IMR-90 (cell line): ENCODE results near the gene FARS2. TPM values are rescaled to one million over a fixed set of nuclear protein-coding genes. Genes with fewer than 3 reads are reported as not detected.

Experiments
- ATAC-seq: fragments of 200-7000 bp; cut with Tn5 transposase; 2 replicates; pipeline ENCODE4 v1.9.1; 2020; ENCODE audit warnings: low read depth, mild to moderate bottlenecking, moderate library complexity
- BruUV-seq: library from RNA; stranded (reverse); fragments of 400-500 nt; replicated peaks from 2 replicates; lab custom pipeline; 2021; lab: Mats Ljungman, UMichigan
- CTCF ChIA-PET: fragments of 300-600 bp; formaldehyde crosslinking; extraction: SDS; loops from one replicate; lab custom pipeline; 2021; ENCODE audit warnings: antibody characterized with exemption; lab: Yijun Ruan, JAX
- POLR2A ChIA-PET: fragments of 300-600 bp; sonication (Branson Sonifier 250); formaldehyde crosslinking; loops from one replicate; lab custom pipeline; 2022; ENCODE audit warnings: antibody characterized with exemption; ENCODE audit not compliant: unreplicated experiment; lab: Charles Lee
- DNase-seq: peaks from one replicate; pipeline ENCODE4 v3.0.0; 2013
- H2AFZ ChIP-seq: replicated peaks from 2 replicates; pipeline ENCODE3; 2013; ENCODE audit warnings: low read length, mild to moderate bottlenecking; ENCODE audit not compliant: poor library complexity
- H2AK5ac ChIP-seq: 2 replicates; pipeline ENCODE4 v1.6.1; 2013; ENCODE audit warnings: low read depth, low read length, inconsistent platforms
- H2AK9ac ChIP-seq: replicated peaks from 2 replicates; pipeline ENCODE3; 2013; ENCODE audit warnings: mild to moderate bottlenecking, low read depth, low read length, moderate library complexity; ENCODE audit not compliant: poor library complexity
- H2BK120ac ChIP-seq: 2 replicates; pipeline ENCODE4 v1.6.1; 2013; ENCODE audit warnings: low read depth, low read length, inconsistent platforms
- H2BK15ac ChIP-seq: 3 replicates; pipeline ENCODE4 v1.6.1; 2013; ENCODE audit warnings: low read depth, low read length, inconsistent platforms
- H2BK20ac ChIP-seq: 2 replicates; pipeline ENCODE4 v1.6.1; 2013; ENCODE audit warnings: low read depth, mild to moderate bottlenecking, inconsistent platforms, low read length, moderate library complexity
- H2BK5ac ChIP-seq: 2 replicates; pipeline ENCODE4 v1.6.1; 2013; ENCODE audit warnings: mild to moderate bottlenecking, low read depth, low read length, inconsistent platforms; ENCODE audit not compliant: poor library complexity, severe bottlenecking
- H3K14ac ChIP-seq: replicated peaks from 2 replicates; pipeline ENCODE4 v1.6.1; 2013; ENCODE audit warnings: low read depth, low read length, inconsistent platforms
- H3K18ac ChIP-seq: 2 replicates; pipeline ENCODE4 v1.6.1; 2013; ENCODE audit warnings: low read depth, low read length, control low read depth
- H3K23ac ChIP-seq: 2 replicates; pipeline ENCODE4 v1.6.1; 2013; ENCODE audit warnings: low read depth, low read length, inconsistent platforms
- H3K27ac ChIP-seq: 2 replicates; pipeline ENCODE4 v1.5.1; 2013; ENCODE audit warnings: mild to moderate bottlenecking, control low read depth, low read length; ENCODE audit not compliant: insufficient read depth
- H3K27me3 ChIP-seq: 2 replicates; pipeline ENCODE4 v1.6.1; 2013; ENCODE audit warnings: low read length; ENCODE audit not compliant: control insufficient read depth, insufficient read depth
- H3K36me3 ChIP-seq: 2 replicates; pipeline ENCODE4 v1.6.1; 2013; ENCODE audit warnings: low read length, mixed read lengths; ENCODE audit not compliant: control insufficient read depth, insufficient read depth
- H3K4ac ChIP-seq: 2 replicates; pipeline ENCODE4 v1.6.1; 2013; ENCODE audit warnings: low read depth, low read length, inconsistent platforms
- H3K4me1 ChIP-seq: 2 replicates; pipeline ENCODE4 v1.6.1; 2013; ENCODE audit warnings: low read length, mixed read lengths; ENCODE audit not compliant: control insufficient read depth, insufficient read depth
- H3K4me2 ChIP-seq: 2 replicates; pipeline ENCODE4 v1.6.1; 2013; ENCODE audit warnings: low read depth, mild to moderate bottlenecking, control low read depth, low read length, moderate library complexity
- H3K4me3 ChIP-seq: 2 replicates; pipeline ENCODE4 v1.5.1; 2013; ENCODE audit warnings: low read depth, mild to moderate bottlenecking, control low read depth, low read length, moderate library complexity; ENCODE audit not compliant: insufficient read depth
- H3K56ac ChIP-seq: 2 replicates; pipeline ENCODE4 v1.6.1; 2013; ENCODE audit warnings: low read length, inconsistent platforms; ENCODE audit not compliant: insufficient read depth; ENCODE audit errors: extremely low read depth
- H3K79me1 ChIP-seq, 2 experiments: 2 replicates each; pipeline ENCODE4 v1.6.1; 2013; ENCODE audit warnings: low read length in 2 of 2, inconsistent platforms in 1 of 2, low read depth in 1 of 2
- H3K9ac ChIP-seq: 2 replicates; pipeline ENCODE4 v1.6.1; 2013; ENCODE audit warnings: low read depth, low read length, control low read depth
- H3K9me1 ChIP-seq: 2 replicates; pipeline ENCODE4 v1.6.1; 2013; ENCODE audit warnings: low read length, inconsistent platforms; ENCODE audit not compliant: insufficient read depth
- H3K9me3 ChIP-seq: 2 replicates; pipeline ENCODE4 v1.6.1; 2013; ENCODE audit warnings: low read length; ENCODE audit not compliant: control insufficient read depth, insufficient read depth
- H4K20me1 ChIP-seq: 2 replicates; pipeline ENCODE4 v1.6.1; 2013; ENCODE audit warnings: low read length, inconsistent platforms; ENCODE audit not compliant: insufficient read depth
- H4K5ac ChIP-seq: 2 replicates; pipeline ENCODE4 v1.6.1; 2013; ENCODE audit warnings: mild to moderate bottlenecking, low read depth, low read length, control low read depth
- H4K8ac ChIP-seq, 2 experiments: 2 replicates each; pipeline ENCODE4 v1.6.1; 2013; ENCODE audit warnings: low read depth in 2 of 2, low read length in 2 of 2, control low read depth in 1 of 2, inconsistent platforms in 1 of 2
- H4K91ac ChIP-seq: 2 replicates; pipeline ENCODE4 v1.6.1; 2013; ENCODE audit warnings: low read depth, low read length, inconsistent platforms; ENCODE audit not compliant: insufficient read depth
- RCOR1 ChIP-seq: IDR thresholded peaks from 2 replicates; pipeline ENCODE4 v1.6.1; 2012; ENCODE audit warnings: mild to moderate bottlenecking, low read length, improper control_type of control experiment; ENCODE audit not compliant: insufficient replicate concordance
- WGBS, 2 experiments: methylation state at CpG; one replicate each; pipeline versions ENCODE4 v1.1.5 to v1.1.7; 2013; ENCODE audit warnings: missing lambda C conversion rate in 2 of 2; ENCODE audit not compliant: insufficient read length in 1 of 2; ENCODE audit errors: extremely low coverage in 2 of 2; 5-methylcytosine and 5-hydroxymethylcytosine counted together
- dilution Hi-C: fragments of 300-500 bp; cut with HindIII; formaldehyde crosslinking; loops from one replicate; pipeline ENCODE4 v1.14.3; 2018; ENCODE audit warnings: low sequenced_read_pairs; ENCODE audit not compliant: unreplicated experiment
- in situ Hi-C: fragments of 300-500 bp; cut with MboI; formaldehyde crosslinking; loops from 3 replicates; pipeline ENCODE4 v1.14.3; 2019; ENCODE audit warnings: low sequenced_read_pairs, inconsistent platforms, mixed read lengths
- intact Hi-C: fragments of 100-400 bp; cut with micrococcal nuclease; formaldehyde crosslinking; loops from 2 replicates; pipeline ENCODE4 v1.10.0; 2022
- polyA plus RNA-seq, 3 experiments: library from polyadenylated mRNA; depleted of rRNA; stranded (reverse); fragments of >200 nt; gene quantifications; 2 replicates each; pipeline ENCODE4 v1.2.3, GENCODE V29; 2012; ENCODE audit warnings: low replicate concordance in 1 of 3
- total RNA-seq: library from RNA; depleted of rRNA; stranded (reverse); fragments of >200 nt; gene quantifications from 2 replicates; pipeline ENCODE4 v1.2.3, GENCODE V29; 2012

FARS2 gene
- total and polyA plus RNA-seq, 2 of the 4 experiments (the other 2 are of a cell fraction) = 12.1 to 28.9 TPM

DNA sequence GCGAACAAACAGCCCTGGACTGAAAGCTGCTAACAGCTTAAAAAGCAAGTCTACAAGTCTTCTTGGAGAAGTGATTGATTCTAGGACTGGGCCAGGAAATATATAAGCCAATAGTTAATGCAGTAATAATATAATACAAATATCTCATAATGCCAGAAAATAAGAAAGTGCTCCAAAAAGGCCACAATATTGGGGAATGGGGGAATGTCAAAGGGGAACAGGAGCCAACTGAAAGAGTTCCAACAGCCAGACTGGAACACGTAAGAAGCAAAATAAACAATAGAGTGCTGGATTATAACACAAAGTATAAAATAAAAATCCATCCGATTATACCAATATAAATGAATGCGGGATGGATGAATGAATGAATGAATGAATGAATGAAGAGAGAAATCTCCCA lies 449.6 kb downstream of the FARS2 start:
- Histone ChIP-seq H4K8ac (no peak overlapping the region), H4K5ac (no peak overlapping the region), H3K79me1 (no peaks in the 10 kb centered on the region), H3K4me3 (no peak overlapping the region), H3K9me1 (no peaks in the 10 kb centered on the region), H3K23ac (no peak overlapping the region), H3K18ac (no peak overlapping the region), H3K14ac (no peak overlapping the region), H3K4me2 (no peak overlapping the region), H3K4me1 (no peaks in the 10 kb centered on the region), H3K56ac (no peak overlapping the region), H4K91ac (no peak overlapping the region), H2BK120ac (no peak overlapping the region), H3K27ac (no peak overlapping the region), H3K4ac (no peak overlapping the region), H3K9ac (no peak overlapping the region), H2BK5ac (no peak overlapping the region), H2BK15ac (no peak overlapping the region), H2AFZ (no peak overlapping the region), H3K36me3 (no peaks in the 10 kb centered on the region), H2AK5ac (no peak overlapping the region), H2BK20ac (no peak overlapping the region), H4K20me1 (no peaks in the 10 kb centered on the region), H2AK9ac (no peak overlapping the region), H3K27me3 (no peaks in the 10 kb centered on the region), H3K9me3 (no peaks in the 10 kb centered on the region)
- DNase-seq (no peak), ATAC-seq (no peak)
- no TSS peak for BruUV-seq
- TF ChIP-seq RCOR1 = no peak
- dilution Hi-C loops = no loop called here
- intact Hi-C loops = no loop called here
- no CpG with 5 or more reads among the region's 4 CpGs for WGBS, 2 experiments
- in situ Hi-C loops = no loop called here
- ChIA-PET CTCF (no interaction called here), POLR2A (no interaction called here)
